T-helper 17 cell (primary cell): Measurements from ENCODE around the gene TLR9. TPM values are rescaled to one million over a fixed set of nuclear protein-coding genes. Genes with fewer than 3 reads are reported as not detected.

Source experiments
- ATAC-seq: fragments of 150-1000 bp; cut with Tn5 transposase; 2 replicates; pipeline ENCODE4 v1.10.0; 2021; ENCODE audit warnings: mild to moderate bottlenecking, moderate library complexity
- DNase-seq, 3 donors: peaks; one replicate each; pipeline versions ENCODE4 v3.0.0 to v3.0.0-alpha.2; 2020 to 2021
- H3K9me3 ChIP-seq: one replicate; pipeline ENCODE4 v1.7.0; 2013; ENCODE audit warnings: low read length, mild to moderate bottlenecking; ENCODE audit not compliant: control insufficient read depth, poor library complexity, severe bottlenecking
- H3K27ac Mint-ChIP-seq: one replicate; pipeline ENCODE4 v1.8.0; 2022; ENCODE audit warnings: mild to moderate bottlenecking, moderate library complexity, mixed read lengths
- H3K27me3 Mint-ChIP-seq: one replicate; pipeline ENCODE4 v1.8.0; 2022; ENCODE audit warnings: mixed read lengths
- H3K36me3 Mint-ChIP-seq: one replicate; pipeline ENCODE4 v1.8.0; 2022; ENCODE audit warnings: low read depth, mixed read lengths
- H3K4me1 Mint-ChIP-seq: one replicate; pipeline ENCODE4 v1.8.0; 2022; ENCODE audit warnings: mild to moderate bottlenecking, mixed read lengths
- H3K4me3 Mint-ChIP-seq: one replicate; pipeline ENCODE4 v1.8.0; 2022; ENCODE audit warnings: mild to moderate bottlenecking, moderate library complexity, mixed read lengths
- total RNA-seq, 4 donors: library from RNA in 2 of 4; stranded (reverse) in 2 of 4; gene quantifications; one replicate each; pipeline ENCODE4 v1.2.3 and lab custom pipeline; 2022 to 2026

TLR9 gene
- total RNA-seq, 2 donors from 2014 or later = 0.42 TPM; not detected in 1

DNA sequence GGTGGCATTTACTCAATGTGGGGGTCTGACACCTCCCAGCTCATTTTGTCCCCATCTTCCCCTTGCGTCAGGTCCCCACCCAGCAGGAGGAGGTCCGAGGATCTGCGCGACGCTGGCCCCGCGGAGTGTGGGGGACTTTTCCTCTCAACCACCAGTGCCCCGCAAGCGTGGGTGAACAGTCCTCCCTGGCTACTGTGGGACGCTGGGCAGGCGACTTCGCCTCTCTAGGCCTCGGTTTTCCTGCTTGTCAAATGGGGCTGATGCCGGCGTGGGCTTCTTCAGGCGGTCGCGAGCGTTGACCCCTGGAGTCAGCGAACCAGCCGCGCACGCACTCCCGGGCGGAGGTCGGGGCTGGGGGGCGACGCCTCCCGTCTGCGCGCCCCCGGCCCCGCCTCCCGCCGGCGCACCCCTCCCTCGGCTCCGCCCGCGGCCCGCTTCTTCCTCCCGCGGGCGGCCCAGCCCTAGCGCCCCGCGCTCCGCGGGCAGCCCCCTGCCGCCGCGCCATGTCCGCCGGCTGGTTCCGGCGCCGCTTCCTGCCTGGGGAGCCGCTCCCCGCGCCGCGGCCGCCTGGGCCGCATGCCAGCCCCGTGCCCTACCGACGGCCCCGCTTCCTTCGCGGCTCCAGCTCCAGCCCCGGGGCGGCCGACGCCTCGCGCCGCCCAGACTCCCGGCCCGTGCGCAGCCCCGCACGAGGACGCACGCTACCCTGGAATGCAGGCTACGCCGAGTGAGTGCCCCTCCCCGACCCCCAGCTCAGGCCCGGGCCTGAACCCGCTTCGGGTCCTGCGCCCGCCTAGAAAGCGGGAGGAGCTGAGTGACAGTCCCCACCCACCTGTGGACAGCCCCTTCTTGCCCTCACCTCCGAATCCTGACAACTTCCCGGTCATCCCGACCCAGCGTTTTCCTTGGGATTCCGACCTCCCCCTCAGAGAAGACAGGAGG lies 20.1 kb upstream of the TLR9 start, which contains the start of gene PPM1M:
TSS of gene PPM1M (plus strand) at position 438 of the 942 bp plus-strand sequence. CDS start at position 504, 66 bp downstream.
- H3K4me3 Mint-ChIP-seq = peak within 1 kb of the TSS; percentile 89
- H3K27me3 Mint-ChIP-seq = no peaks in the 10 kb centered on the region
- no peaks in the 10 kb centered on the region for H3K9me3 ChIP-seq
- ATAC-seq = peak; percentile 72
- H3K27ac Mint-ChIP-seq = peak within 1 kb of the TSS; percentile 93
- H3K4me1 Mint-ChIP-seq = peaks cover 65% of the 10 kb centered on the region
- peaks cover 4% of the 10 kb centered on the region for H3K36me3 Mint-ChIP-seq
- peak; percentile 62 to 74 (median 72) for DNase-seq

DNA sequence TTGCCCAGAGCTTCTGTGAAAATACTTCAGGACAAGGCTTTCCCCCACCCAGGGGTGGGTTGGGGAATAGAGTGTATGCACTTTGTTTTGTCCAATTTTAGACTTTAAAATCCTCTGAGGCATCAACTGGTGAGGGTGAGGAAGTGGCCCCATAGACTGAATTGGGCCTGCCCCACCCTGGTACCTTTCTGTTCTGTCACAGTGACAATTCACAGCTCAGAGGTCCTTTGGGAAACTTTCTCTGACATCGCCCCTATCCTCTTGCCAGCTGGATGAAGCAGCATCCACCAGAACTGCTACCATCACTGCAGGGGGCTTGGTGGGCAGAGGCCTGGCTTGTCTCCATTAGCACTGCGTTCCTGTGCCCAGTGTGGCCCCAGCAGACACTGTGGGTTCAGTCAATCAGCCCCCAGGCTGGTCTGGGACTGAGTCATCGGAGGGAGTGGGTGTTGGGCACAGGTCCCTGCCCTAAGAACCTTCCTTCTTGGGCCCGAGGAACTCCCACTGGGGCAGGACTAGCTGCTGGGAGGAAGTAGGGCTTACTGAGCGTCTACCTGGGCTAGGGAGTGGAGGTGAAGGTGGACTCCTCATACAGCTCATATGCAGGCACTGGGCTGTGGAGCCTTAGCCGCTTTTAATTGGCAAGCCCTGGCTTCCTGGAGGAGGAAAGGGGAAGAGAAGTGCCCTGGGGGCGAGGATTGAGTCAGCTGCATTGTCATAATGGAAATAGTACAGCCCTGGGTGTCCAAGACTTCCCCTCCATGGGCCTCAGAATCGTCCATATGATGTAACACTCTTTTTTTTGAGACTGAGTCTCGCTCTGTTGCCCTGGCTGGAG lies 18.6 kb upstream of the TLR9 start:
- Mint-ChIP-seq H3K4me1 (peaks cover 66% of the 10 kb centered on the region), H3K27ac (peak overlapping the region; percentile 93), H3K4me3 (peak overlapping the region; percentile 85), H3K36me3 (peaks cover 5% of the 10 kb centered on the region), H3K27me3 (no peaks in the 10 kb centered on the region)
- ATAC-seq = no peak
- H3K9me3 ChIP-seq = no peaks in the 10 kb centered on the region
- peak in 2 of 3 donors; percentile 10 to 18 for DNase-seq

DNA sequence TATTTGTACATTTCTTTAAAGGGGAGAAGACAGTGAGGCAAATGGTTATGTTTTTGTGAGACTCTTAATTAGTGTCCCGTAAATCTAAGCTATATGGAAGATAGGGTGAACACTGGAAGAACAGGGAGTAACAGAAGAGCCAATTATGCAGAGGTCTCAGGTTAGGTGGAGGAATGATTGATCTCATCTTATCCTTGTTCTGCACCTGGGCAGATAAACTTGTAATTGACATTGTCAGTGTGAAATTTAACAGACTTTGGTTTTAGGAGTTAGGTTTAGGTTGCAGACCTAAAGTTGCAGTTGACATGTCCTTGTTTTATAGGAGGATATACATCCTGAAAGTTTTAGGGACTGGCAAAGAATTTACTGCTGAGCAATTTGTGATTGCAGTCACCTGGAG lies 16.6 kb upstream of the TLR9 start:
- Mint-ChIP-seq H3K36me3 (peaks cover 2% of the 10 kb centered on the region), H3K4me1 (peaks cover 58% of the 10 kb centered on the region), H3K4me3 (no peak overlapping the region), H3K27ac (peak overlapping the region; percentile 95), H3K27me3 (no peaks in the 10 kb centered on the region)
- no peaks in the 10 kb centered on the region for H3K9me3 ChIP-seq
- no peak for DNase-seq
- no peak for ATAC-seq

DNA sequence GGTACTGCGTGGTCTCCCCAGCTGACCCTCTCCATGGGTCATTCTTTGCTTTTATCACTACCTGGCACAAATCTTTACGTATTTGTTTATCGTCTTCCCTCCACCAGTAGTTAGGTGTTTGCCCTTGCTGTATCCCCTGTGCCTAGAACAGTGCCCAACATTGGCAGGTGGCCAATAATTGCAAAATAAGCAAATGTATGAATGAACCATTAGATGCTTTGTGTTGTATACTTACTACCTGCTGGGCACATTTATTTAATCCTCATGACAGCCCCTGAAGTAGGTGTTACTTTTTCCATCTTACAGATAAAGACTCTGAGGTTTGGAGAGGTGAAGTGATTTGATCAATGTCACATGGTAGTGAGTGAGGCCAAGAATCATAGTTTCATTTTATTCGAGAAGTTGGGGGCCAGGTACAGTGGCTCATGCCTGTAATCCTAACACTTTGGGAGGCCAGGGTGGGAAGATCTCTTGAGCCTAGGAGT lies 15.5 kb upstream of the TLR9 start:
- Mint-ChIP-seq H3K27ac (peak overlapping the region; percentile 95), H3K4me1 (peaks cover 55% of the 10 kb centered on the region), H3K27me3 (no peaks in the 10 kb centered on the region), H3K4me3 (peak overlapping the region; percentile 97), H3K36me3 (peaks cover 2% of the 10 kb centered on the region)
- H3K9me3 ChIP-seq = no peaks in the 10 kb centered on the region
- no peak for ATAC-seq
- no peak for DNase-seq

DNA sequence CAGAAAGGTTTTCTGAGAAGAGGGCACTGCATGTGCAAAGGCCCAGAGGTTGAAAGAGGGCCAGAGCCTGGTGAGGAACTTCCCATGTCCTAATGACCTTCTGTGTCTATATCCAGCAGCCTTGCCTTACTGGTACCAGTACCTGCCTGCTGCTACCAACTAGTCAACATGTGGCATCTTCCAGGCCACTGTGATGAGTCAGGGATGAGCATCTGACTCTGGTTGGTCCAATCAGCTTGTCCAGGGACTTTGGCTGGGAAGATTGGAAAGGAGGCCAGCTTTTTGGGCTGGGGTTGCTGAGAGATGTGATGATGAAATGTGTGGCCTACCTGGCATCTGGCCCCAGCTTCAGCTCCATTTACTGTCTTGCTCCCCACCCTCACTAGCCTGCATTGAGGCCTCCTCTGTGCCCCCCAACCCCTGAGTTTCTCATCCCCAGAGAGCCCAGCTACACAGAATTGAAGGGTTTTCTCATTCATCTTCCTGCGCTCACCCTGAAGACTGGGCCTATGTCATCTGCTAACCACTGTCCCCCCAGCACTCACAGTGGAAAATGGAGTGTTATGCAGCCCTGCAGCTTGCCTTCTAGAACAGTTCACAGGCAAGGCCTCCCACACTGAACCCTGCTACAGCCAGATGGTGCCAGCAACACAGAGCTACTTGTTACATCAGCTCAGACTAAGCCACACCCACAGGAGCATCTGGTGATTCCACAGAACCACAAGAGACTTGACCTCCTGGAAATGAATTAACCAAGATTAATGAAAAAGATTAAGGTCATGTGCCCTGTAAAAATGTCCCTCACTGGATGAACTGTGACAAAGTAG lies 14.8 kb upstream of the TLR9 start:
- Mint-ChIP-seq H3K4me3 (peak overlapping the region; percentile 97), H3K36me3 (peaks cover 2% of the 10 kb centered on the region), H3K27ac (peak overlapping the region; percentile 95), H3K4me1 (peaks cover 61% of the 10 kb centered on the region), H3K27me3 (no peaks in the 10 kb centered on the region)
- DNase-seq (peak in 1 of 3 donors; percentile 32), ATAC-seq (peak; percentile 38)
- no peaks in the 10 kb centered on the region for H3K9me3 ChIP-seq

DNA sequence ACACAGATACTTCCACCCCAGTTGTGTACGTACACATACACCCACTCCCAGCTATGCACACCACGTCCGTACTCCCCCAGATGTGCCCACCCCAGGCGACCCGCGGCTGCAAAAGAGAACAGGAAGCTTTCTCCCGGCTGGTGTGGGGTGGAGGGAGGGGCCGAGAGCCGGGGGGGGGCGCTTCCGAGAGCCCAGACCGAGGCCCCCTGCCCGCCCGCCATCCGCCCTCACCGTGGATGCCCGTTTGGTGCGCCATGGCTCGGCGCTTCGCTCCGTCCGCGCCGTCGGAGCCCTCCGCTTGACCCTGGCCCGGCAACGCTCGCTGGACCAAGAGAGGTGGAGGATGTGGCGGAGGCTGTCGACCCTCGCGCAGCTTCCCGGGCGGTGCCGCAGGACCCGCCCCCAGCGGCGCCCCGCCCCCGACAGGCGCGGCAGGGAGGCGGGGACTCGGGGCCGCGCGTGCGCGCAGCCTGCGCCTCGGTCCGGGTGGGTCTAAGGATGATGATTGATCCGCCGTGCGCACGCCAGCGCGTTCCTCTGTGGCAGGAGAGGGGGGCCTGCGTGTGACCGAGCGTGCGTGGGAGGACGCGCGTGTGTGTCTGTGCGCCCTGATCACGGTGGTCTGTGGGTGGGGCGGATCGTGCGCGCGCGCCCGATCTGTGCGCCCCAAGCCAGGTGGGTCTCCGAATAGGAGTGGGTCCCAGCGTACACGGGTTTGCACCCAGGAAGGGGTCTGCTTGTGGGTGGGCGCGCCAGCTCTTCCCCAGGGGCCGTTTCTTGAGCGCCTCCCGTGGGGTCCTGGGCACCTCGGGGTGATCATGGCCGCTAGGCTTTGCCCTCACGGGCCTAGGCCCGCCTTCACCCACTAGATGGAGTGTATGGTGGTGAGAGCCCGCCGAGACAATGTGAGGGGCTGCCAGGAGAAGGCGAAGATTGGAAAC lies 13.6 kb upstream of the TLR9 start, which contains the start of gene TWF2:
TSS of gene TWF2 (minus strand) at position 398 of the 941 bp plus-strand sequence. CDS start at position 256, 142 bp downstream.
- peak; percentile 76 to 88 (median 85) for DNase-seq
- Mint-ChIP-seq H3K36me3 (peaks cover 2% of the 10 kb centered on the region), H3K27me3 (no peaks in the 10 kb centered on the region), H3K4me3 (peak within 1 kb of the TSS; percentile 97), H3K4me1 (peaks cover 56% of the 10 kb centered on the region), H3K27ac (peak within 1 kb of the TSS; percentile 95)
- ATAC-seq = peak; percentile 85
- H3K9me3 ChIP-seq = no peaks in the 10 kb centered on the region

DNA sequence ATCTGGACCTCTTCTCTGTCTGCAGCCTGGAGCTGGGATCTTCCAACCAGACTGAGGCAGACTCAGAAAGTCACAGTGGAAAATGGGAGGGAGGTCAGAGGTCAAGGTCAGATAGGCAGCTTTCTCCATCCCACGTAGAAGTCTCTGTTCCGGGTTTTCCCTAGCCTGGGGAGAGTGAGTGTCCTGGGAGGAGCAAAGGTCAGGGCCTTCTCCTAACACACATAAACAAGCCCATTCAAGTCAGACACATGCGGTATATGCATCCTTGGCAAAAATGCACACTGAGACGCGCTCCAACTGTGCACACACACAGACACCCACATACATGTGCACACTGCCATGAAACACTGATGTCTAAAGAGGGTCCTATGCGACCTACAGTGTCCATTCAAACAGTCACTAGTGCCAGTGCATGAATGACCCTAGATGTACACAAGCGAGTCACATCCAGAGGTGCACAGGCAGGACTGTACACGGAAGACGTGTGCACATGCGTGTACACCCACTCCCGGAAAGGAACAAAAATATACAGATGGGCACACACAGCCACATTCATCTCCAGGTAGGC lies 12.8 kb upstream of the TLR9 start:
- H3K27ac Mint-ChIP-seq = peak overlapping the region; percentile 95
- H3K4me3 Mint-ChIP-seq = peak overlapping the region; percentile 97
- peaks cover 51% of the 10 kb centered on the region for H3K4me1 Mint-ChIP-seq
- no peaks in the 10 kb centered on the region for H3K9me3 ChIP-seq
- ATAC-seq = no peak
- DNase-seq = no peak
- no peaks in the 10 kb centered on the region for H3K27me3 Mint-ChIP-seq
- peaks cover 2% of the 10 kb centered on the region for H3K36me3 Mint-ChIP-seq

DNA sequence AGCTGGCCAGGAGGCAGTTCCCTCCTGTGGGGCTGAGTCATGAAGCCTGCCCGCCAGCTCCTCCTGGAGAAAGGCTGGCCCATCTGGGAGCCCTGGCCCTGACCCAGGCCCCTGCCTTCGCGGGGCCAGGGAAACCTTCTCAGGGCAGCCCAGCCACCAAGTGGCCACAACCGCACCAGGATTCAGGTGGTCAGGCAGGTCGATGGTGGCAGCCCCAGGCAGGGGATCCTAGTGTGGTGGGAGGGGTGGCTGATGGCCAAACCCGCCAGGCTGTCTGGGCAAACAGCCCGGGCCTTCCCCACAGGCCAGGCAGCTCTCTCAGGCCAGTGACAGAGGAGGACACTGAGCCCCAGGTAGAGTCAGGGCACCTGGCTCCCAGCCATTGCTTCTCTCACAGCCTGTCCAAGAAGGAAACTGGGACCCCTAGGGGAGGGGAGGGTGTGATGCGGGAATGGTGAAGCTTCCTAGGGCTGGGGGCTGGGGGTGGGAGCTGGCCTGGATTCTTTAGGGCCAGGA lies 12.3 kb upstream of the TLR9 start:
- Mint-ChIP-seq H3K27me3 (no peaks in the 10 kb centered on the region), H3K36me3 (peaks cover 2% of the 10 kb centered on the region), H3K27ac (peak overlapping the region; percentile 95), H3K4me1 (peaks cover 51% of the 10 kb centered on the region), H3K4me3 (peak overlapping the region; percentile 97)
- ATAC-seq (no peak), DNase-seq (peak in 1 of 3 donors; percentile 4)
- no peaks in the 10 kb centered on the region for H3K9me3 ChIP-seq

DNA sequence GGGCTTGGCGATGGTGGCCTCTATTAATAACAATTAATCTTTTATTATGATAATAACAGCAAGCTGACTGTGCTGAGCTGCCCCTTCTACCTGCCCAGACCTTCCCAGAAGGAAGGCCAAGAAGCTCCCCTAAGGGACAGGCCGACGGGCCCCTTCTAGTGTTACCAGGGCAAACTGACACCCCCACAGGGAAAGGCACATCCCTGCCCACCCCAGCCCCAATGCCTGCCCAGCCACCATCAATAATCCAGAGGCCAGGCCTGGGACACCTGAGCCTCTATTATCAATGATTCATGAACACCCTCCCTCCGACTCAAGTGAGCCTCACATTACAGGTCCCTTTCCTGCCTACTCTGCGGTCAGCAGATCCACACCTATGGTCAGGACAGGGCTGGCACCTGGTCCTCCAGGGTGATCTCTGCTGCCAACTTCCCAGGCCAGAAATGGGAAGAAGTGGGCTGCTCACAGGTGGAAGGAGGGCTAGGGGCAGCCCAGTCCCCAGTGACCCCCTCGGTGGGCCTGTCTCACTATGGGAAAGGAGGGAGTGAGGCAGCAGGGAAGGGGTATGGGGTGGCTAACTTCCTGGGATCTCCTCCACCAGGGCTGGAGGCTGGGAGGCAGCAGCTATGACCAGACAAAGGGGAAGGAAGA lies 11.7 kb upstream of the TLR9 start:
- Mint-ChIP-seq H3K27me3 (no peaks in the 10 kb centered on the region), H3K36me3 (peaks cover 2% of the 10 kb centered on the region), H3K4me3 (peak overlapping the region; percentile 97), H3K4me1 (peaks cover 54% of the 10 kb centered on the region), H3K27ac (peak overlapping the region; percentile 95)
- H3K9me3 ChIP-seq = no peaks in the 10 kb centered on the region
- ATAC-seq = no peak
- DNase-seq = no peak

DNA sequence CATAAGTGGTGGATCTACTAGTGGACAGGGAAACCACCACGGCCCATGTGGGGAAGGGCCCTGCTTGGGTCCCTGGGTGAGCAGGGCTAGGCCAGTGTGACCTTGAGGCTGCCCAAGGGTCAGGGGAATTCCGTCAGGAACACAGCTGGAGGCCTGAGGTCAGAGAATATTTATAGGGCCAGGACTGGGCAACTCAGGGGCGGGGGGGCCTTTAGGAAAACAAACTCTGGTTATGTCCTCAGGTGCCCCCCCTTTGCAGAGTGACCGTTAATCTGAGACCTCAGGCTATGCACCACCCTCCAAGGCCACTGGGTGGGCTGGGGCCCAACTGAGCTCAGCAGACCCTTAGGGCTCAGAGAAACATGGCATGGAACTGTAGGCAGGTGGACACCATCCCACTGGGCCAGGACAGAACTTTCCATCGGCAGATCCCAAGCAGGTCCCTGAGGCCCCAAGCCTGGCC lies 11.0 kb upstream of the TLR9 start:
- H3K9me3 ChIP-seq = no peaks in the 10 kb centered on the region
- peak overlapping the region; percentile 95 for H3K27ac Mint-ChIP-seq
- ATAC-seq (no peak), DNase-seq (no peak)
- H3K36me3 Mint-ChIP-seq = peaks cover 2% of the 10 kb centered on the region
- peak overlapping the region; percentile 97 for H3K4me3 Mint-ChIP-seq
- H3K4me1 Mint-ChIP-seq = peaks cover 57% of the 10 kb centered on the region
- no peaks in the 10 kb centered on the region for H3K27me3 Mint-ChIP-seq
